ENCODE measurements around the gene TKT.

DNA sequence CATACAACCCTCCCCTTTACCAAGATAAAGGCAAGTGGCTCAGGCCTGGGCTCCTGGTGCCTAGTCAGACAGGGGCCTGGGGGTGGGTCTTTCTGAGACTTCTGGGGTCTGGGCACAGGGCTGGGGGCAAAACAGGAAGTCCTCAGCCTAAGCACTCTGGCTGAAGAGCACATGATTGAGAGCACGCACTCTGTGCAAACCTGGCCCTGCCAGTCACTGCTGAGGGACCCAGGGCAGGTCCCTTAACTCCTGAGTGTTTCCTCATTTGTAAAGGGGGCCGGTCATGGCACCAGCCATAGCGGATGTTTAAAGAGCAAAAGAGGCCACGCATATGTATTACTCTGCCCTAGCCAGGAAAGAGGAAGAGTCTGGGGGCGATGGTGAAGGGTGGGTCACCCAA, 16.0 kb downstream of the TKT start:
- TF ChIP-seq, protein P1, sequence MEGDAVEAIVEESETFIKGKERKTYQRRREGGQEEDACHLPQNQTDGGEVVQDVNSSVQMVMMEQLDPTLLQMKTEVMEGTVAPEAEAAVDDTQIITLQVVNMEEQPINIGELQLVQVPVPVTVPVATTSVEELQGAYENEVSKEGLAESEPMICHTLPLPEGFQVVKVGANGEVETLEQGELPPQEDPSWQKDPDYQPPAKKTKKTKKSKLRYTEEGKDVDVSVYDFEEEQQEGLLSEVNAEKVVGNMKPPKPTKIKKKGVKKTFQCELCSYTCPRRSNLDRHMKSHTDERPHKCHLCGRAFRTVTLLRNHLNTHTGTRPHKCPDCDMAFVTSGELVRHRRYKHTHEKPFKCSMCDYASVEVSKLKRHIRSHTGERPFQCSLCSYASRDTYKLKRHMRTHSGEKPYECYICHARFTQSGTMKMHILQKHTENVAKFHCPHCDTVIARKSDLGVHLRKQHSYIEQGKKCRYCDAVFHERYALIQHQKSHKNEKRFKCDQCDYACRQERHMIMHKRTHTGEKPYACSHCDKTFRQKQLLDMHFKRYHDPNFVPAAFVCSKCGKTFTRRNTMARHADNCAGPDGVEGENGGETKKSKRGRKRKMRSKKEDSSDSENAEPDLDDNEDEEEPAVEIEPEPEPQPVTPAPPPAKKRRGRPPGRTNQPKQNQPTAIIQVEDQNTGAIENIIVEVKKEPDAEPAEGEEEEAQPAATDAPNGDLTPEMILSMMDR (IDR thresholded peaks at IDR 0.05): no peak
- TF ChIP-seq POLR2AphosphoS5 (IDR thresholded peaks at IDR 0.05): no peak

Measured in transverse colon (tissue), 4 donors.